ENCODE data around the gene ALPL.

DNA sequence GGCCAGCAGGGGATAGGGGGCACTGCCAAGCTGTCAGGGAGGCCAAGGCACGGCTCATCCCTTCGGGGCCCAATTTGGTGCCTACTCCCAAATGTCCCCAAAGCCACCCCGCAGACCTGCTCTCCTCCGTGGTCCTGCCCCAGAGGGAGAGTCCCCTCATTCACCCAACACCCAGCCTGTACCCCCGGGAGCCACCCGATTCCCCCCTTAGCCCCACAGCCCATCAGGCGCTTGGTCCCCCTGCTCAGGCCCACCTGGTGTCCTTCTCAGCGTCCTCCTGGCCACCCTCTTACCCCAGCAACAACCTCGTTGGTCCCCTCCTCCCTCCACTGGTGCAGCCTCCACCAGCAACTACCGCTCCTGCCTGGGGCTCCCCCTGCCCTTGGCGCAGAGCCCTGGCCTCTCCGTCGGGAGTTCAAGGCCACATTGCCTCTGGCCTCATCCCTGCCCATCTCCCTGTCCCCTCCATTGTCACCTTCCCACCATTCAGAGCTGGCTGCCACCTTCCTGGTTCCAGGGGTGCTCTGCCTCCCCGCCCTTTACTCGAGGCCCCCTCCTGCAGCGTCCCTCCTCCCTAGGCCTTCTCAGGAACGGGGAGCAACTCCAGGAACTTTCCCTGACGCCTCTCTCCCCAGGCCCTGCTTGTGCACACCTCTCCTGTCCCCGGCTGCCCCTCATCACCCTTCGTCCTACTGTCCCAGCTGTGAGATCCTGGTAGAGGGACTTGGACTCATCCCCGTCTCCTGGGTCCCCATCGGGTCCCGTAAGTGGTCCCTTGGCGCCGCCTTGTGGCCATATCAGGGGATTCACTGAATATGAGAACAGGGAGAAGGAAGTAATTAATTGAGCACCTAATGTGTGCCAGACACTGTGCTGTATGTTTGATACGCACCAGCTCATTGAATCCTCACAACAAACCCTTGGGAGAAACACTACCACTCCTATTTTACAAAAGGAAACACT is 86.0 kb downstream of the ALPL start:
- TF ChIP-seq CTCF (conservative IDR thresholded peaks at IDR 0.05), result peak; percentile 79
- no peak for TF ChIP-seq EZH2 (IDR thresholded peaks at IDR 0.05; ENCODE audit: low read depth)
